Measurements from ENCODE around the gene C1orf185. TPM values are rescaled to one million over a fixed set of nuclear protein-coding genes. Genes with fewer than 3 reads are reported as not detected.

The C1orf185 gene
- total and polyA plus RNA-seq, 2 of the 4 experiments (the other 2 are of a cell fraction), result not detected

- TF ChIP-seq CEBPB (IDR thresholded peaks at IDR 0.05; ENCODE audit: low read depth, low read length), result no peak
These were observed 15.3 kb upstream of the C1orf185 start (continued) for GRCh38 chr1:51086496-51087271.

- H3K27ac ChIP-seq (ENCODE audit: insufficient read depth, low read length), result no peak overlapping the region
- TF ChIP-seq MAZ (IDR thresholded peaks at IDR 0.05; ENCODE audit: borderline replicate concordance, low read depth, low read length) (no peak), CHD1 (IDR thresholded peaks at IDR 0.05; ENCODE audit: low read depth, low read length) (no peak), SMC3 (IDR thresholded peaks at IDR 0.05; ENCODE audit: low read depth, low read length) (0 out of 2 replicates have a peak, but pooled peaks have one; percentile 16), BHLHE40 (IDR thresholded peaks at IDR 0.05; ENCODE audit: low read depth, low read length) (no peak), RFX5 (IDR thresholded peaks at IDR 0.05; ENCODE audit: low read depth, low read length) (no peak), FOS (IDR thresholded peaks at IDR 0.05; ENCODE audit: low read depth, low read length) (no peak), MAFK (IDR thresholded peaks at IDR 0.05; ENCODE audit: low read depth, low read length) (no peak), RAD21 (IDR thresholded peaks at IDR 0.05; ENCODE audit: low read length) (peak; percentile 39), NFE2L2 (IDR thresholded peaks at IDR 0.05; ENCODE audit: low read depth, low read length) (no peak), POLR2A (IDR thresholded peaks at IDR 0.05; ENCODE audit: low read depth, low read length) (no peak), RCOR1 (IDR thresholded peaks at IDR 0.05; ENCODE audit: insufficient replicate concordance, low read length) (no peak), MXI1 (IDR thresholded peaks at IDR 0.05; ENCODE audit: borderline replicate concordance, low read depth, low read length) (no peak), USF2 (IDR thresholded peaks at IDR 0.05; ENCODE audit: low read depth, low read length) (no peak)
- TF ChIP-seq, protein P1, sequence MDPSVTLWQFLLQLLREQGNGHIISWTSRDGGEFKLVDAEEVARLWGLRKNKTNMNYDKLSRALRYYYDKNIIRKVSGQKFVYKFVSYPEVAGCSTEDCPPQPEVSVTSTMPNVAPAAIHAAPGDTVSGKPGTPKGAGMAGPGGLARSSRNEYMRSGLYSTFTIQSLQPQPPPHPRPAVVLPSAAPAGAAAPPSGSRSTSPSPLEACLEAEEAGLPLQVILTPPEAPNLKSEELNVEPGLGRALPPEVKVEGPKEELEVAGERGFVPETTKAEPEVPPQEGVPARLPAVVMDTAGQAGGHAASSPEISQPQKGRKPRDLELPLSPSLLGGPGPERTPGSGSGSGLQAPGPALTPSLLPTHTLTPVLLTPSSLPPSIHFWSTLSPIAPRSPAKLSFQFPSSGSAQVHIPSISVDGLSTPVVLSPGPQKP (IDR thresholded peaks at IDR 0.05; ENCODE audit: borderline replicate concordance, low read depth, low read length), result no peak
These were observed 13.6 kb upstream of the C1orf185 start for GRCh38 chr1:51088474-51088873.

More at GRCh38 chr1:51088474-51088873, 13.6 kb upstream of the C1orf185 start:
- intact Hi-C loops (cut with micrococcal nuclease), result loop anchor here (5.0 kb wide), 1 partner anchor 99 kb away; no protein-coding TSS in a partner anchor
- Histone ChIP-seq H3K23ac (ENCODE audit: low read depth, low read length) (no peak overlapping the region), H2BK15ac (ENCODE audit: low read depth, low read length) (no peak overlapping the region), H4K20me1 (ENCODE audit: insufficient read depth, low read length) (no peaks in the 10 kb centered on the region), H2AFZ (replicated peaks; ENCODE audit: low read length, poor library complexity) (no peak overlapping the region), H2BK5ac (ENCODE audit: low read depth, low read length, poor library complexity, severe bottlenecking) (no peak overlapping the region), H3K36me3 (ENCODE audit: control insufficient read depth, insufficient read depth, low read length) (no peaks in the 10 kb centered on the region), H3K14ac (replicated peaks; ENCODE audit: low read depth, low read length) (no peak overlapping the region), H3K4me2 (ENCODE audit: low read depth, low read length) (no peak overlapping the region), H2BK120ac (ENCODE audit: low read depth, low read length) (no peak overlapping the region), H2BK20ac (ENCODE audit: low read depth, low read length) (no peak overlapping the region), H4K91ac (ENCODE audit: insufficient read depth, low read depth, low read length) (no peak overlapping the region), H3K4me1 (ENCODE audit: control insufficient read depth, insufficient read depth, low read length) (no peaks in the 10 kb centered on the region), H3K18ac (ENCODE audit: low read depth, low read length) (no peak overlapping the region), H4K5ac (ENCODE audit: low read depth, low read length) (no peak overlapping the region), H2AK5ac (ENCODE audit: low read depth, low read length) (no peak overlapping the region), H3K9me1 (ENCODE audit: insufficient read depth, low read length) (no peaks in the 10 kb centered on the region), H3K79me1 (ENCODE audit: low read depth in 1 of 2, low read length in 2 of 2) (no peaks in the 10 kb centered on the region), H3K56ac (ENCODE audit: extremely low read depth, insufficient read depth, low read length) (no peak overlapping the region), H2AK9ac (replicated peaks; ENCODE audit: low read depth, low read length, poor library complexity) (no peak overlapping the region), H3K4ac (ENCODE audit: low read depth, low read length) (no peak overlapping the region), H3K9ac (ENCODE audit: low read depth, low read length) (no peak overlapping the region), H3K9me3 (ENCODE audit: control insufficient read depth, insufficient read depth, low read length) (no peaks in the 10 kb centered on the region; the same call in 1 of the 2 replicates), H3K27me3 (ENCODE audit: control insufficient read depth, insufficient read depth, low read length) (peaks cover 9% of the 10 kb centered on the region), H3K4me3 (ENCODE audit: insufficient read depth, low read depth, low read length) (no peak overlapping the region), H4K8ac (ENCODE audit: low read depth in 2 of 2, low read length in 2 of 2) (no peak overlapping the region)
- BruUV-seq (replicated peaks), result no TSS peak
- no CpG with 5 or more reads among the region's 1 CpG for WGBS, 2 experiments (ENCODE audit: extremely low coverage in 2 of 2, insufficient read length in 1 of 2)
- no peak for DNase-seq
- POLR2A ChIA-PET (ENCODE audit: unreplicated experiment), result no interaction called here
- CTCF ChIA-PET, result interaction anchor here (0.6 to 1.4 kb wide), 2 partner anchors 101 to 104 kb away, joined by 3 to 7 read pairs; no protein-coding TSS in a partner anchor
- in situ Hi-C loops (cut with MboI; ENCODE audit: low sequenced_read_pairs), result no loop called here
- dilution Hi-C loops (cut with HindIII; ENCODE audit: low sequenced_read_pairs, unreplicated experiment), result no loop called here
- ATAC-seq (ENCODE audit: low read depth), result no peak
